ENCODE measurements around the gene ZNF396. TPM values are rescaled to one million over a fixed set of nuclear protein-coding genes. Genes with fewer than 3 reads are reported as not detected.

Gene ZNF396
- total RNA-seq, 1 donor from 2014 or later, result 1.4 TPM

GRCh38 chr18:35424356-35424755 is 47.2 kb upstream of the ZNF396 start:
- H3K36me3 Mint-ChIP-seq (ENCODE audit: low read depth, unreplicated experiment), result no peaks in the 10 kb centered on the region
- no peak for FAIRE-seq

GRCh38 chr18:35422237-35422636 is 45.1 kb upstream of the ZNF396 start:
- H3K9ac ChIP-seq (ENCODE audit: low read length), result no peak overlapping the region
- FAIRE-seq, result no peak
- no peaks in the 10 kb centered on the region for H3K27me3 ChIP-seq (ENCODE audit: insufficient read depth, low read length)
- no peaks in the 10 kb centered on the region for H3K4me1 ChIP-seq (ENCODE audit: insufficient read depth, low read length)
- no peaks in the 10 kb centered on the region for H3K79me2 ChIP-seq (ENCODE audit: insufficient read depth, low read length)
- DNase-seq (ENCODE audit: low read depth), result no peak
- no peaks in the 10 kb centered on the region for H3K9me3 ChIP-seq (ENCODE audit: insufficient read depth, low read depth, low read length)
- no peaks in the 10 kb centered on the region for H4K20me1 ChIP-seq (ENCODE audit: insufficient read depth, low read length)
- no peak overlapping the region for H2AFZ ChIP-seq (ENCODE audit: low read depth, low read length)
- H3K4me2 ChIP-seq (ENCODE audit: low read length), result no peak overlapping the region
- Mint-ChIP-seq H3K27me3 (ENCODE audit: low read depth, unreplicated experiment) (no peaks in the 10 kb centered on the region), H3K4me1 (ENCODE audit: low read depth, unreplicated experiment) (no peaks in the 10 kb centered on the region), H3K27ac (ENCODE audit: unreplicated experiment) (no peak overlapping the region), H3K4me3 (ENCODE audit: unreplicated experiment) (no peak overlapping the region), H3K9me3 (ENCODE audit: unreplicated experiment) (peaks cover 5% of the 10 kb centered on the region), H3K36me3 (ENCODE audit: low read depth, unreplicated experiment) (no peaks in the 10 kb centered on the region)
- H3K4me3 ChIP-seq (ENCODE audit: insufficient read depth, low read depth, low read length), result no peak overlapping the region
- H3K36me3 ChIP-seq (ENCODE audit: insufficient read depth, low read length), result no peaks in the 10 kb centered on the region
- no peak for TF ChIP-seq EZH2 (IDR thresholded peaks at IDR 0.05; ENCODE audit: insufficient read depth, low read length)
- TF ChIP-seq, protein P1, sequence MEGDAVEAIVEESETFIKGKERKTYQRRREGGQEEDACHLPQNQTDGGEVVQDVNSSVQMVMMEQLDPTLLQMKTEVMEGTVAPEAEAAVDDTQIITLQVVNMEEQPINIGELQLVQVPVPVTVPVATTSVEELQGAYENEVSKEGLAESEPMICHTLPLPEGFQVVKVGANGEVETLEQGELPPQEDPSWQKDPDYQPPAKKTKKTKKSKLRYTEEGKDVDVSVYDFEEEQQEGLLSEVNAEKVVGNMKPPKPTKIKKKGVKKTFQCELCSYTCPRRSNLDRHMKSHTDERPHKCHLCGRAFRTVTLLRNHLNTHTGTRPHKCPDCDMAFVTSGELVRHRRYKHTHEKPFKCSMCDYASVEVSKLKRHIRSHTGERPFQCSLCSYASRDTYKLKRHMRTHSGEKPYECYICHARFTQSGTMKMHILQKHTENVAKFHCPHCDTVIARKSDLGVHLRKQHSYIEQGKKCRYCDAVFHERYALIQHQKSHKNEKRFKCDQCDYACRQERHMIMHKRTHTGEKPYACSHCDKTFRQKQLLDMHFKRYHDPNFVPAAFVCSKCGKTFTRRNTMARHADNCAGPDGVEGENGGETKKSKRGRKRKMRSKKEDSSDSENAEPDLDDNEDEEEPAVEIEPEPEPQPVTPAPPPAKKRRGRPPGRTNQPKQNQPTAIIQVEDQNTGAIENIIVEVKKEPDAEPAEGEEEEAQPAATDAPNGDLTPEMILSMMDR (IDR thresholded peaks at IDR 0.05; ENCODE audit: insufficient read depth, low read depth, low read length), result no peak
- H3K27ac ChIP-seq (ENCODE audit: low read depth, low read length), result no peak overlapping the region

More at GRCh38 chr18:35424356-35424755, 47.2 kb upstream of the ZNF396 start:
- no peak overlapping the region for H3K4me3 ChIP-seq (ENCODE audit: insufficient read depth, low read depth, low read length)
- no peaks in the 10 kb centered on the region for H4K20me1 ChIP-seq (ENCODE audit: insufficient read depth, low read length)
- no peaks in the 10 kb centered on the region for H3K36me3 ChIP-seq (ENCODE audit: insufficient read depth, low read length)
- no peak for DNase-seq (ENCODE audit: low read depth)
- Mint-ChIP-seq H3K4me1 (ENCODE audit: low read depth, unreplicated experiment) (no peaks in the 10 kb centered on the region), H3K4me3 (ENCODE audit: unreplicated experiment) (no peak overlapping the region), H3K27ac (ENCODE audit: unreplicated experiment) (no peak overlapping the region), H3K9me3 (ENCODE audit: unreplicated experiment) (peaks cover 1% of the 10 kb centered on the region), H3K27me3 (ENCODE audit: low read depth, unreplicated experiment) (no peaks in the 10 kb centered on the region)
- no peak overlapping the region for H3K27ac ChIP-seq (ENCODE audit: low read depth, low read length)
- H3K27me3 ChIP-seq (ENCODE audit: insufficient read depth, low read length), result no peaks in the 10 kb centered on the region
- H3K79me2 ChIP-seq (ENCODE audit: insufficient read depth, low read length), result no peaks in the 10 kb centered on the region
- TF ChIP-seq, protein P1 (IDR thresholded peaks at IDR 0.05; ENCODE audit: insufficient read depth, low read depth, low read length), result no peak
- TF ChIP-seq EZH2 (IDR thresholded peaks at IDR 0.05; ENCODE audit: insufficient read depth, low read length), result no peak
- no peaks in the 10 kb centered on the region for H3K9me3 ChIP-seq (ENCODE audit: insufficient read depth, low read depth, low read length)
- no peak overlapping the region for H2AFZ ChIP-seq (ENCODE audit: low read depth, low read length)
- no peak overlapping the region for H3K4me2 ChIP-seq (ENCODE audit: low read length)
- no peaks in the 10 kb centered on the region for H3K4me1 ChIP-seq (ENCODE audit: insufficient read depth, low read length)
- H3K9ac ChIP-seq (ENCODE audit: low read length), result no peak overlapping the region

DNA sequence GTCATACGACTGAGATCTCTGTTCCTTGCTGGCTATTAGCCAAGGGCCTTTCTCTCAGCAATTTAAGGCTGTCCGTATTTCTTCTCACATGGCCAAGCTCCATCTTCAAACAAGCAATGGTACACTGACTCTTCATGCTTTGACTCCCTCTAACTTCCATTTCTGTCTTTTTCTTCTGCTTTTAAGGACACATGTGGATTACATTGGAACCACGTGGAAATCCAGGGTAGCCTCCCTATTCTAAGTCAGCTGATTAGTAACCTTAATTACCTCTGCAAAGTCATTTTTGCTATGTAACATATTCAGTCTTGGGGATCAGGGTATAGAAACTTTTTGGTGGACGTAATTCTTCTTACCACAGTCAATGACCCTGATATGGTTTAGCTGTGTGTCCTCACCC is 41.5 kb upstream of the ZNF396 start:
- Mint-ChIP-seq H3K27ac (ENCODE audit: unreplicated experiment) (no peak overlapping the region), H3K36me3 (ENCODE audit: low read depth, unreplicated experiment) (no peaks in the 10 kb centered on the region), H3K27me3 (ENCODE audit: low read depth, unreplicated experiment) (no peaks in the 10 kb centered on the region), H3K4me3 (ENCODE audit: unreplicated experiment) (no peak overlapping the region), H3K4me1 (ENCODE audit: low read depth, unreplicated experiment) (peaks cover 3% of the 10 kb centered on the region), H3K9me3 (ENCODE audit: unreplicated experiment) (peaks cover 9% of the 10 kb centered on the region)
- Histone ChIP-seq H3K9me3 (ENCODE audit: insufficient read depth, low read depth, low read length) (no peaks in the 10 kb centered on the region), H3K27me3 (ENCODE audit: insufficient read depth, low read length) (no peaks in the 10 kb centered on the region), H3K36me3 (ENCODE audit: insufficient read depth, low read length) (no peaks in the 10 kb centered on the region), H3K4me1 (ENCODE audit: insufficient read depth, low read length) (no peaks in the 10 kb centered on the region), H2AFZ (ENCODE audit: low read depth, low read length) (no peak overlapping the region), H3K79me2 (ENCODE audit: insufficient read depth, low read length) (no peaks in the 10 kb centered on the region), H3K27ac (ENCODE audit: low read depth, low read length) (no peak overlapping the region), H3K4me3 (ENCODE audit: insufficient read depth, low read depth, low read length) (no peak overlapping the region), H4K20me1 (ENCODE audit: insufficient read depth, low read length) (no peaks in the 10 kb centered on the region), H3K4me2 (ENCODE audit: low read length) (no peak overlapping the region), H3K9ac (ENCODE audit: low read length) (no peak overlapping the region)
- no peak for DNase-seq (ENCODE audit: low read depth)
- FAIRE-seq, result no peak
- TF ChIP-seq EZH2 (IDR thresholded peaks at IDR 0.05; ENCODE audit: insufficient read depth, low read length), result no peak
- TF ChIP-seq, protein P1 (IDR thresholded peaks at IDR 0.05; ENCODE audit: insufficient read depth, low read depth, low read length), result no peak
